LHCN-M2 (cell line): Measurements from ENCODE around the gene PPM1B. TPM values are rescaled to one million over a fixed set of nuclear protein-coding genes. Genes with fewer than 3 reads are reported as not detected.
A peak's percentile ranks its signal among the peaks of the same experiment; 100 is the strongest.
"Not testable (repeated sequence)": the region's sequence is repeated elsewhere in the genome, so short reads cannot be mapped to it uniquely, and the experiment has no call there.

ENCODE experiments used
- DNase-seq: peaks from one replicate; pipeline ENCODE4 v3.0.0-alpha.2; 2012; ENCODE audit warnings: low read depth
- total RNA-seq: library from RNA; depleted of rRNA; stranded (reverse); fragments of >200 nt; gene quantifications from 2 replicates; pipeline ENCODE4 v1.2.3, GENCODE V29; 2014

The PPM1B gene
- total RNA-seq, 1 experiment from 2014 or later, result 16.4 TPM

GRCh38 chr2:44200759-44201158 lies 32.1 kb downstream of the PPM1B start:
- no peak for DNase-seq

GRCh38 chr2:44201648-44202165 lies 33.0 kb downstream of the PPM1B start:
- DNase-seq, result peak; percentile 15

GRCh38 chr2:44203542-44203941 lies 34.9 kb downstream of the PPM1B start:
- no peak for DNase-seq

GRCh38 chr2:44205169-44205568 lies 36.5 kb downstream of the PPM1B start:
- DNase-seq, result no peak

GRCh38 chr2:44207102-44207501 lies 38.4 kb downstream of the PPM1B start:
- DNase-seq, result no peak

GRCh38 chr2:44207648-44208047 lies 39.0 kb downstream of the PPM1B start:
- DNase-seq, result not testable (repeated sequence)

- DNase-seq, result no peak
These were observed 41.7 kb downstream of the PPM1B start for GRCh38 chr2:44210362-44210761.

- no peak for DNase-seq
These were observed 42.5 kb downstream of the PPM1B start for GRCh38 chr2:44211183-44211582.

GRCh38 chr2:44212302-44212701 lies 43.6 kb downstream of the PPM1B start:
- DNase-seq, result no peak

- DNase-seq, result no peak
These were observed 47.2 kb downstream of the PPM1B start for GRCh38 chr2:44215827-44216226.

- DNase-seq, result no peak
These were observed 50.1 kb downstream of the PPM1B start for GRCh38 chr2:44218771-44219170.

GRCh38 chr2:44226753-44227152 lies 58.1 kb downstream of the PPM1B start:
- DNase-seq, result no peak

GRCh38 chr2:44230378-44230777 lies 61.7 kb downstream of the PPM1B start:
- DNase-seq, result no peak

GRCh38 chr2:44233450-44234128 lies 64.9 kb downstream of the PPM1B start:
- DNase-seq, result peak; percentile 63

- no peak for DNase-seq
These were observed 68.5 kb downstream of the PPM1B start for GRCh38 chr2:44237221-44237620.

- DNase-seq, result no peak
These were observed 74.2 kb downstream of the PPM1B start for GRCh38 chr2:44242904-44243303.

- DNase-seq, result peak; percentile 67
These were observed 75.6 kb downstream of the PPM1B start for GRCh38 chr2:44244135-44244871.

GRCh38 chr2:44245083-44245861 lies 76.6 kb downstream of the PPM1B start:
- no peak for DNase-seq

GRCh38 chr2:44246436-44246835 lies 77.8 kb downstream of the PPM1B start:
- DNase-seq, result no peak

GRCh38 chr2:44246840-44247369 lies 78.2 kb downstream of the PPM1B start:
- DNase-seq, result no peak

GRCh38 chr2:44247924-44248323 lies 79.2 kb downstream of the PPM1B start:
- no peak for DNase-seq

GRCh38 chr2:44249269-44249668 lies 80.6 kb downstream of the PPM1B start:
- not testable (repeated sequence) for DNase-seq
